ENCODE data around the gene BCL11B.

BCL11B gene

DNA sequence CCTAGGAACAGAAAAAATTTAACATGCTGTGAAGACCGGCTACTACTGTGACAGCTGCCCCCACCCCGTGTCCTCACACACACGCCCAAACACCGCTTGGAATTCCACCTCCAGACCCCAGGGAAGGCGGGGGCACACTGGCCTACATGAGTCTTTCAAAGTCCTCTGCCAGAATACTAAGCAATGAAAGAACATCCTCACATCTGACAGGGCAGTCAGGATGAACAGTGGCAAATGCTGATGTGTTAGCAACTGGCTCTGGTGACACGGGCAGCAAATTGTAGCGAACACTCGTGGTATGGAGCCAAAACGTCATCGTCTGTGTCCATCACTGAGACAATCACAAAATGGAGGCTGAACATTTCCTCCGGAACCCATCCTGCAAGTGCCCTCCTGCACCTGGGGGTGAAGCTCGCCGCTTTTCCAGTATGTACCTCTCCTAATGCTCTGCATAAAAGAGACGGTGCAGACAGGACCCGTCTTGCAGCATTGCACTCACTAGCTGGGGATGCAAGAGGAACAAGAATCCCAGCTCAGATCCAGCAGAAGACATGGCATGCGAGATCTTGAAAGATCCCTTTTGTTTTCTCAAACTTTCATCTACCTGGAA is 94.8 kb downstream of the BCL11B start:
- no peak for DNase-seq

GRCh38 chr14:99176156-99176945 is 95.6 kb downstream of the BCL11B start:
- DNase-seq, result no peak

DNA sequence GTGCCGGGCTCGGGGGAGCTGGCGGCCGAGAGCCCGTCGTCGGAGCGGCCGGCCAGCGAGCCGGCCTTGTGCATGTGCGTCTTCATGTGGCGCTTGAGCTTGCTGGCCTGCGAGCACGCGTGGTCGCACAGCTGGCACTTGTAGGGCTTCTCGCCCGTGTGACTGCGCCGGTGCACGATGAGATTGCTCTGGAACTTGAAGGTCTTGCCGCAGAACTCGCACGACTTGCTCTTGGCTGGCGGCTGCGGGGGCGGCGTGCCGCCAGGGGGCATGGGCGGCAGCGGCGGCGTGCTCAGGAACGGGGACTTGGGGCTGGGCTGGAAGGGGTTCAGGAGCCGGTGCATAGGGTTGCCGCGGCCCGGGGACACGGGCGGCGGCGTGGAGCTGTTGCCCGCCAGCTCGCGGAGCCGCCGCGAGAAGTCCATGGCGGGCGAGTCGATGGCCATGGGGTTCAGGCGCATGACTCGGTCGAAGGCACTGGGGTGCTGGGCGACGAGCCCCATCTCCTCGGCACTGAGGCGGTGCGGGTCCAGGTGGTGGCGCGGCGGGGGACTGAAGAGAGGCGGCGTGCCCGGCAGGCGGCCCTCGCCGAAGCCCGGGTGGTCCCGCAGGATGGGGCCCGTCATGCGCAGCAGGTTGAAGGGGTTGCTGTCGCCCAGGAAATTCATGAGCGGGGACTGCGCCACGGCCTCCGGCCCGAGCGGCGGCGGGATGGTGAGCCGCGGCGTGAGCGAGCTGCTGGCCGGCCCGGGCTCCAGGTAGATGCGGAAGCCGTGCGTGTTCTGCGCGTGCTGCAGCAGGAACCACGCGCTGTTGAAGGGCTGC is 96.5 kb downstream of the BCL11B start:
- DNase-seq, result no peak

- no peak for DNase-seq
These were observed 97.2 kb downstream of the BCL11B start for GRCh38 chr14:99174770-99175319.

GRCh38 chr14:99174081-99174769 is 97.8 kb downstream of the BCL11B start:
- no peak for DNase-seq

- DNase-seq, result no peak
These were observed 98.5 kb downstream of the BCL11B start for GRCh38 chr14:99173506-99173905.

- DNase-seq, result no peak
These were observed 98.9 kb downstream of the BCL11B start for GRCh38 chr14:99173086-99173485.

GRCh38 chr14:99171396-99171795 is 100.6 kb downstream of the BCL11B start:
- no peak for DNase-seq

- DNase-seq, result no peak
These were observed 102.1 kb downstream of the BCL11B start for GRCh38 chr14:99169776-99170356.

- no peak for DNase-seq
These were observed 103.7 kb downstream of the BCL11B start for GRCh38 chr14:99168330-99168729.

DNA sequence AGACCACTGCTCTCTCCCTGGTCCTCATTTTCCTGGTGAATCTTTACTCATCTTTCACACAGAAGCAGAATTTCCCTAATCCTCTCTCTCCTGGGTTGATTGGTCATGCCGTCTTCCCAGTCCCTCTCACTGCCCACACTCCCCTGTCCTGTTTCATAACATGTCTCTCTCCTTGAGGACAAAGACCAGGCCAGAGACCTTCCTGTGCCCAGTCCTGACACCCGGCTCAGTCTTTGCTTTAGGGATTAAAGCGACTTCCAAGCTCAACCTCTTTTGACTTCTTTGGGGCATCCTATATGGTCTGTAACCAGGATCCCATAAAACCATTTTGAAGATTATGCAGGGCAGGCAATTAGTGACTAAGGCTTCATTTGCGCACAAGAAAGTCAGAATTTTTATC is 105.5 kb downstream of the BCL11B start:
- no peak for DNase-seq

GRCh38 chr14:99164712-99165111 is 107.3 kb downstream of the BCL11B start:
- DNase-seq, result no peak

DNA sequence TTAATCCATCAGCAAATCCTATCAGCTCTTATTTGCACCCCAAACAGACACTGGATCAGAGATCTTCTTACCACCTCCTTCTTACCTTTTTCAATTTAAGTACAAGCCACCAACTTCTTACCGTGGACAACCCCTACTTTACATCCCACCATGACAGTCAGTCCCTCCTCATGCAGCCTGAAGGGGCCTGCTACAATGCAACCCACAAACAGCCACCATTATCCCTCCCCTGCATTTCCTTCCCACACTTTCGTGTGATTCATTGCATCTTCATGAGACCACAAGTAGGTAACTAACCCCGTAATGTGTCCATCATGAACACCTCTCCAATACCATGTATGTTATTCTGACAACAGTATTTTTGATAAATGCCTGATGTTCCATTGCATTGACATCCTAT is 108.6 kb downstream of the BCL11B start:
- no peak for DNase-seq

DNA sequence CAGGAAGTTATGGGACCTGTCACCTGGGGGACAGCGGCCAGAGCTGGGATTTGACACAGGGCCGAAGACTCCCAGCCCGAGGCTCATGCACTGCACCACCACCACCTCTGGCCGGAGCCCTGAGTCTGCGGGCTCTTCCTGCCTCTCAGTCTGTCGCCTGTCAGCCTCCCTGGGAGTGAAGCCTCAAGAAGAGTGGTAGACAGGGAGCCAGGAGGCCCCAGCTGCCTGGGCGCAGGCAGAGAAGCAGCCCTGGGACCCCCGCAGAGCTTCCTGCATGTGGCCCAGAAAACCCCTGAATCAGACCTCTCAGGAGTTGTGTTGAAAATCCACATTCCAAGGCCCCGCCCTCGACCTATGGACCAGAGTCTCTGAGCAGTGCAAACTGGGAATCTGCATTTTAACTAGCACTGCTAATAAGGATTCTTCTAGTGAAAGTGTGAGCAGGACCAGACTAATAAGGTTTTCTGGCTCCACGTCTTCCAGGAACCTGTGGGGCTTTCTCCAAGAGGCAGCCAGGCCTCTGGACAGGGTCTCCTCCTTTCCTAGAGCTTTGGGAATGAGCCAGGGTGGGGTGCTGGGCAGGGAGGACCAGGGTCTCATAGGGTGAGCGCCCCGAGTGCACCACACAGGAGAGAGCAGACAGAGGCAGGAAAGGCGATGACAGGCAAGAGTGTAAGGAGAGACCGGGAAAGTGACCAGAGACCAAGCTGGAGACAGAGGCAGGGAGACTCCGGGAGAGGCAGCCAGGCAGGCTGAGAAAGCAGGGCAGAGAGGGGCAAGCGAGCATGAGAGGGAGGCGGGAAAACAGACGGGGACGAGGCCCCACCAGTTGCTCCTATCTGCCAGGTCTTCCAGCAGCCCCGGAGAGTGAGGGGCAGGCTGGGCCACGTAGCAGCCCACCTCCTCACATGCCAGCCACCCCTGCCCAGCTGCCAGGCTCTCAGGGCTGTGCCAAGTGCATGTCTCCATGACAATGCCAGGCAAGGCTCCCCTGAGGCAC is 112.4 kb downstream of the BCL11B start:
- DNase-seq, result no peak

GRCh38 chr14:99158646-99159165 is 113.3 kb downstream of the BCL11B start:
- DNase-seq, result no peak

DNA sequence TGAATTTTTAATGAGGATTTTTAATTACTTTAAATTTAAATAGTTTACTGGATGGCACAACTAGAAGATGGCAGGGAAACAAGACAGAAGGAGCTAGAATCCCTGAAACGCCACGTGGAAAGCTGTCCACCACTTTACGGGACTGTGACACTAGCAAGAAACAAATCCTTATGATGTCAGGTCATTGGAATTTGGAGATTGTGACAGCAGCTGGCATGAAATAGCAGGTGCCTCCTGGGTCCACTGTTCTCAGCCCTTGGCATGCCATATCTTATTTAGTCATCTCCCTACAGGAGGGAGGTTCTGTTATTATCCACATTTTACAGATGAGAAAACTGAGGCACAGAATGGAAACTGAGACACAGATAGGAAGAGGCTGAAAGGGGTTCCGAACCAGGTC is 113.8 kb downstream of the BCL11B start:
- no peak for DNase-seq

DNA sequence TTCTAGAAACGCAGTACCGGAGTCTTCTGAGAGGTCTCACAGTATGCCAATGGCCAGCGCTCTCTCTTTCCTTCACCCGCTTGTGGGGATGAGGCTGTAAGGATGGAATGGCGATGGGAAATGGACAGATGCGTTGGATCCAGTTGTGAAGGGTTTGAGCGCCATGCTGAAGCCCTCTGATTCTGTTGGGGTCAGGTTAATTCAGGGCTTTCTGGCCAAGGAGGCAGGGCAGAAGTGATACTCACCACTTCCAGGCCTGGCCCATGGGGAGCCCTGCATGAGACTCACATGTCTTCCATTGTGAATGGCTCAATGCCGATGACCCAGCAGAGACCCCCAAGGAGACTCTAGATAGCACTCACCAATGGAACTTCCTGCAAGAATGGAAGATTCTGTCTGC is 114.3 kb downstream of the BCL11B start:
- no peak for DNase-seq

DNA sequence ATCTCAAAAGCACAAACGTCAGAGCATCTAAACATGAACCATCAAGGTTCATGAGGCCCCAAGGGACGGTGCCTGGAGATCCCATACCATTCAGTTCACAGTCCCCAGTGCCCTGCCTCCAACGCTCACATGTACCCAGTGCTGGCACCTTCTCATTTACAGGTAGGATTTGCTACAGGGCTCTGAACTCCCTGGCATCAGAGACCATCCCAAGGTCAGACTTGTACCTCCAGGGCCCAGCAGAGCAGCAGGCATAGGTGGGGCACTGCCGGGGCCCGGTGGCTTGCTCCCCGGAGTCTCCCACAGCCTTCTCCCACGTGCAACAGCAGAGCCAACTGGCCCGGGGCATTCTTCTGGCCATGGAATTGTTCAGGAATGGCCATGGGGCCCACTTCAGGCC is 114.8 kb downstream of the BCL11B start:
- no peak for DNase-seq

GRCh38 chr14:99156814-99157213 is 115.2 kb downstream of the BCL11B start:
- DNase-seq, result no peak

- DNase-seq, result no peak
These were observed 115.9 kb downstream of the BCL11B start for GRCh38 chr14:99156090-99156425.
